D721Med (cell line): Measurements from ENCODE around the gene PDGFA.
"Not testable (repeated sequence)": the region's sequence is repeated elsewhere in the genome, so short reads cannot be mapped to it uniquely, and the experiment has no call there.

Experiments used
- DNase-seq: peaks from one replicate; pipeline ENCODE4 v3.0.0; 2011; ENCODE audit warnings: low spot score; ENCODE audit not compliant: insufficient read length
- FAIRE-seq: peaks from 2 replicates; lab custom pipeline; 2011; peaks lifted over from hg19 to GRCh38; lab: Jason Lieb, UNC
- TF ChIP-seq, protein P1 (sequence below): IDR thresholded peaks from 2 replicates; pipeline ENCODE4 v1.5.1; 2012; ENCODE audit warnings: mild to moderate bottlenecking, control low read depth; ENCODE audit not compliant: insufficient read depth; ENCODE audit errors: missing control alignments

Gene PDGFA

DNA sequence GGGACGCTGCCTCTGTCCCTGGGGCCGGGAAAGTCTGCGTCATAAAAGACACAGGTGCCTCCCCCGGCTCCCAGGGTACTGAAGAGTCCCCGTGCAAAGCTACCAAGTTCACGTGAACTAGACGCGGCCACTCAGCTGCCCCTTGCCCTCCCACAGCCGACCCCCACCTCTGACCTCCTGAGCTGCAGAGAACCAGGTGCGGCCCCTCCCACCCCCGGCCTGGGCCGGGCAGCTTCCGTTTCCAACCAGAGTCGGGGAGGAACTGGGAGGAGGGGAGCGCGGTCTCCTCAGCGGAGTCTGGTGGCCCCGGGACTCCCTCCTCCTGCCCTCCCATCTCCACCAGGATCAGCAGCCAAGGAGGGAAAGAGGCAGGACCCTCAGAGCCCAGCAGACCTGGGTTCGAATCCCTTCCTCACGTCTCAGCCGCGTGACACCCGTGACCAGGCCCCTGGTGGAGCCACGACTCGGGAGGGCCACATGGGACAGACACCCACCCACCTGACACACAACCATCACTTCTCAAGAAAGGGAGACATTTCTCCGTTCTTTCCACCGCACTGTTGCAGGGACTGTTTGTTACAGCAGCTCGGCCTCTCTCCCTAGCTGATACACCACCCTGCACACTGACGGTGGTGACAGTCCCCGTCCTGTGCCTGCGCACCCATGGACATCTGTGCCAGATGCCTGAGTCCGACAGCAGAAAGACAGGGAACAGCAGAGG is 37.4 kb upstream of the PDGFA start:
- TF ChIP-seq, protein P1, sequence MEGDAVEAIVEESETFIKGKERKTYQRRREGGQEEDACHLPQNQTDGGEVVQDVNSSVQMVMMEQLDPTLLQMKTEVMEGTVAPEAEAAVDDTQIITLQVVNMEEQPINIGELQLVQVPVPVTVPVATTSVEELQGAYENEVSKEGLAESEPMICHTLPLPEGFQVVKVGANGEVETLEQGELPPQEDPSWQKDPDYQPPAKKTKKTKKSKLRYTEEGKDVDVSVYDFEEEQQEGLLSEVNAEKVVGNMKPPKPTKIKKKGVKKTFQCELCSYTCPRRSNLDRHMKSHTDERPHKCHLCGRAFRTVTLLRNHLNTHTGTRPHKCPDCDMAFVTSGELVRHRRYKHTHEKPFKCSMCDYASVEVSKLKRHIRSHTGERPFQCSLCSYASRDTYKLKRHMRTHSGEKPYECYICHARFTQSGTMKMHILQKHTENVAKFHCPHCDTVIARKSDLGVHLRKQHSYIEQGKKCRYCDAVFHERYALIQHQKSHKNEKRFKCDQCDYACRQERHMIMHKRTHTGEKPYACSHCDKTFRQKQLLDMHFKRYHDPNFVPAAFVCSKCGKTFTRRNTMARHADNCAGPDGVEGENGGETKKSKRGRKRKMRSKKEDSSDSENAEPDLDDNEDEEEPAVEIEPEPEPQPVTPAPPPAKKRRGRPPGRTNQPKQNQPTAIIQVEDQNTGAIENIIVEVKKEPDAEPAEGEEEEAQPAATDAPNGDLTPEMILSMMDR: no peak
- DNase-seq: no peak
- no peak for FAIRE-seq

- FAIRE-seq: no peak
- DNase-seq: no peak
These were observed 36.7 kb upstream of the PDGFA start for GRCh38 chr7:556291-556826.

GRCh38 chr7:555551-556160 is 36.0 kb upstream of the PDGFA start:
- DNase-seq: no peak
- TF ChIP-seq, protein P1: no peak
- FAIRE-seq: no peak

More at GRCh38 chr7:556291-556826, 36.7 kb upstream of the PDGFA start:
- TF ChIP-seq, protein P1: no peak

DNA sequence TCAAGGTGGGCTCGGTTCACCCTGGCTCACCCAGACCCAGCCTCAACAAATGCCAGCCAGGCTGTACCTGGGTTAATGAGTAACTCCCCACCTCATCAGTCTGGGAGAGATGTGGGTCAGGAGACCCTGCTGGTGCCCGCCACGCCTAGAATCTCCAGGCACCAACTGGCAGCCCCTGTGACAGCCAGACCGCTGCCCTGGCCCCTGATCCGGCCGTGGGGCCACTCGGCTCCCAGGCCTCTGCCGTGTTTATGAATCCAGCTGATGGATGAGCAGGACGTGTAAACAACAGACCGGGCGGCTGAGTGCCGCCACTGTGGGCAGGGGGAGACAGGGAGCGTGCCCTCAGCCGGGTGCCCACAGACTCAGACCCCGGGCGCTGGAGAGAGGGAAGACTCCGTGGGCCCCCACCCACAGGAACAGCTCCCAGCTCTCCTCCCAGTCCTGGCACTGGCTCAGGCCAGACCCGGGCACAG is 34.0 kb upstream of the PDGFA start:
- TF ChIP-seq, protein P1: no peak
- DNase-seq: no peak
- no peak for FAIRE-seq

GRCh38 chr7:552868-553635 is 33.4 kb upstream of the PDGFA start:
- TF ChIP-seq, protein P1: no peak
- FAIRE-seq (no peak), DNase-seq (no peak)

- DNase-seq, FAIRE-seq: not testable (repeated sequence)
These were observed 32.7 kb upstream of the PDGFA start for GRCh38 chr7:552151-552867.

DNA sequence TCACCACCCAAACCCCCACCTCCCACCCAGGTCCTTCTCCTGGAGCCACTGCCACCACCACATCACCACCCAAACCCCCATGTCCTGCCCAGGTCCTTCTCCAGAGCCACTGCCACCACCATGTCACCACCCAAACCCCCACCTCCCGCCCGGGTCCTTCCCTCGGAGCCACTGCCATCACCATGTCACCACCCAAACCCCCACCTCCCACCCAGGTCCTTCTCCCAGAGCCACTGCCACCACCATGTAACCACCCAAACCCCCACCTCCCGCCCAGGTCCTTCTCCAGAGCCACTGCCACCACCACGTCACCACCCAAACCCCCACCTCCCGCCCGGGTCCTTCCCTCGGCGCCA is 31.9 kb upstream of the PDGFA start:
- FAIRE-seq, DNase-seq: not testable (repeated sequence)
